Liver (tissue), 3 donors: Measurements from ENCODE around the gene FAU.

Experiments
- CTCF ChIP-seq: fragments of 150-350 bp; IDR thresholded peaks from 2 replicates; pipeline ENCODE4 v1.5.1; 2017; ENCODE audit warnings: improper control_type of control experiment, low read depth, low read length; ENCODE audit not compliant: missing input control
- EGR1 ChIP-seq, 2 donors: IDR thresholded peaks; 2 replicates each; pipeline ENCODE4 v1.6.1; 2016 to 2018; ENCODE audit warnings: antibody characterized with exemption in 2 of 2, low read depth in 2 of 2
- FOXA1 ChIP-seq: IDR thresholded peaks from 2 replicates; pipeline ENCODE4 v1.6.1; 2016; ENCODE audit warnings: antibody characterized with exemption
- FOXA2 ChIP-seq: IDR thresholded peaks from 2 replicates; pipeline ENCODE4 v1.6.1; 2016; ENCODE audit warnings: antibody characterized with exemption
- GABPA ChIP-seq, 2 donors: IDR thresholded peaks in 1 of 2; conservative IDR thresholded peaks in 1 of 2; 2 replicates each; pipeline ENCODE4 v1.6.1; 2016; ENCODE audit warnings: antibody characterized with exemption in 2 of 2, mild to moderate bottlenecking in 1 of 2, moderate library complexity in 1 of 2
- JUND ChIP-seq, 2 donors: IDR thresholded peaks; 2 replicates each; pipeline ENCODE4 v1.6.1; 2016; ENCODE audit warnings: antibody characterized with exemption in 2 of 2
- RAD21 ChIP-seq, 2 donors: IDR thresholded peaks; 2 replicates each; pipeline ENCODE4 v1.6.1; 2016; ENCODE audit warnings: antibody characterized with exemption in 2 of 2, mild to moderate bottlenecking in 2 of 2
- RXRA ChIP-seq, 2 donors: IDR thresholded peaks; 2 replicates each; pipeline ENCODE4 v1.6.1; 2017 to 2018; ENCODE audit warnings: antibody characterized with exemption in 2 of 2, mild to moderate bottlenecking in 1 of 2
- SP1 ChIP-seq: IDR thresholded peaks from 2 replicates; pipeline ENCODE4 v1.6.1; 2018; ENCODE audit warnings: antibody characterized with exemption, mild to moderate bottlenecking
- TAF1 ChIP-seq: conservative IDR thresholded peaks from 2 replicates; pipeline ENCODE4 v1.6.1; 2016; ENCODE audit warnings: antibody characterized with exemption, mild to moderate bottlenecking
- YY1 ChIP-seq: IDR thresholded peaks from 2 replicates; pipeline ENCODE4 v1.6.1; 2016; ENCODE audit warnings: antibody characterized with exemption, mild to moderate bottlenecking
- TF ChIP-seq, protein P1 (sequence below): IDR thresholded peaks from 2 replicates; pipeline ENCODE4 v1.6.1; 2016; ENCODE audit warnings: antibody characterized with exemption, mild to moderate bottlenecking
- TF ChIP-seq, protein P2 (sequence below): IDR thresholded peaks from 2 replicates; pipeline ENCODE4 v1.6.1; 2016; ENCODE audit warnings: antibody characterized with exemption
- TF ChIP-seq, protein P3 (sequence below): IDR thresholded peaks from 2 replicates; pipeline ENCODE4 v1.6.1; 2016; ENCODE audit warnings: antibody characterized with exemption
- donor health status: healthy.
- donor health status: healthy.

DNA sequence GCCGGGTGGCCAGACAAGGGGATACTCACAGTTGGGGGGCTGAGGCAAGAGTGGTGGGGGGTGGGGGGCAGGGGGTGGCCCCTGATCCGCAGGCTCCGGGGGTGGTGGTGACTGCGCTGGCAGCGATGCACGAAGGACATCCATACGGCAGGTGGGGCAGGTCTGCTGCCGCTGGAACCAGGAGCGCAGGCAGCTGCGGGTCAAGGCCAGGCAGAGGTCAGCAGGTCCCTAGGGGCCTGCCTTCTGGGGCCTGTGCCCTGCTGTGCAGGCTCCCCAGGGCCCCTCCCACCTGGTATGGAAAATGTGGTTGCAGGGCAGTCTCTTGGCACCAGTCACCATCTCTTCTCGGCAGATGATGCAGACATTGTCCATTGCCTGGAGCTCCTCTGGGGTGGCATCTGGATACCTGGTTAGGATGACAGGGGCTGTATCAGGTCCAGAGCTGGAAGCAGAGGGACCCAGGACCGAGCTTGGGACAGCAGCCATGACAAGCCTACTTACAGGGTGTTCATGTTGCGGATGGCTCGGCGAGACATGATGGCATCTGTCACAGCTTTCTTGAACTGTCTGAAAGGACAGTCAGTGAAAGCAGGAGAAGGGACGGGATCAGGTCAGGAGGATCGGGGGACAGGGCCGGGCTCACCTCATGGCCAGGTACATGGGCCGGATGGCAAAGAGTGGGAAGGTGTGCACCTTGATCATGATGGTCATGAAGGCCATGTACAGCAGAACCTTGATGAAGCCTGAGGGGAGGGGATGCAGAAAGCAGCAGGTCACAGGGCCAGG, 8.9 kb upstream of the FAU start:
- TF ChIP-seq CTCF (no peak), SP1 (no peak), FOXA1 (no peak), EGR1 (IDR thresholded peaks at IDR 0.05; ENCODE audit: low read depth in 2 of 2) (no peak), YY1 (no peak), RXRA (IDR thresholded peaks at IDR 0.05) (no peak), RAD21 (IDR thresholded peaks at IDR 0.05) (no peak), GABPA (IDR thresholded peaks at IDR 0.05 in 1 of 2, conservative IDR thresholded peaks at IDR 0.05 in 1 of 2) (no peak), JUND (IDR thresholded peaks at IDR 0.05) (no peak), FOXA2 (no peak), TAF1 (no peak)
- TF ChIP-seq, protein P1, sequence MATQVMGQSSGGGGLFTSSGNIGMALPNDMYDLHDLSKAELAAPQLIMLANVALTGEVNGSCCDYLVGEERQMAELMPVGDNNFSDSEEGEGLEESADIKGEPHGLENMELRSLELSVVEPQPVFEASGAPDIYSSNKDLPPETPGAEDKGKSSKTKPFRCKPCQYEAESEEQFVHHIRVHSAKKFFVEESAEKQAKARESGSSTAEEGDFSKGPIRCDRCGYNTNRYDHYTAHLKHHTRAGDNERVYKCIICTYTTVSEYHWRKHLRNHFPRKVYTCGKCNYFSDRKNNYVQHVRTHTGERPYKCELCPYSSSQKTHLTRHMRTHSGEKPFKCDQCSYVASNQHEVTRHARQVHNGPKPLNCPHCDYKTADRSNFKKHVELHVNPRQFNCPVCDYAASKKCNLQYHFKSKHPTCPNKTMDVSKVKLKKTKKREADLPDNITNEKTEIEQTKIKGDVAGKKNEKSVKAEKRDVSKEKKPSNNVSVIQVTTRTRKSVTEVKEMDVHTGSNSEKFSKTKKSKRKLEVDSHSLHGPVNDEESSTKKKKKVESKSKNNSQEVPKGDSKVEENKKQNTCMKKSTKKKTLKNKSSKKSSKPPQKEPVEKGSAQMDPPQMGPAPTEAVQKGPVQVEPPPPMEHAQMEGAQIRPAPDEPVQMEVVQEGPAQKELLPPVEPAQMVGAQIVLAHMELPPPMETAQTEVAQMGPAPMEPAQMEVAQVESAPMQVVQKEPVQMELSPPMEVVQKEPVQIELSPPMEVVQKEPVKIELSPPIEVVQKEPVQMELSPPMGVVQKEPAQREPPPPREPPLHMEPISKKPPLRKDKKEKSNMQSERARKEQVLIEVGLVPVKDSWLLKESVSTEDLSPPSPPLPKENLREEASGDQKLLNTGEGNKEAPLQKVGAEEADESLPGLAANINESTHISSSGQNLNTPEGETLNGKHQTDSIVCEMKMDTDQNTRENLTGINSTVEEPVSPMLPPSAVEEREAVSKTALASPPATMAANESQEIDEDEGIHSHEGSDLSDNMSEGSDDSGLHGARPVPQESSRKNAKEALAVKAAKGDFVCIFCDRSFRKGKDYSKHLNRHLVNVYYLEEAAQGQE, result no peak
- TF ChIP-seq, protein P2, sequence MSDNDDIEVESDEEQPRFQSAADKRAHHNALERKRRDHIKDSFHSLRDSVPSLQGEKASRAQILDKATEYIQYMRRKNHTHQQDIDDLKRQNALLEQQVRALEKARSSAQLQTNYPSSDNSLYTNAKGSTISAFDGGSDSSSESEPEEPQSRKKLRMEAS, result no peak
- TF ChIP-seq, protein P3, sequence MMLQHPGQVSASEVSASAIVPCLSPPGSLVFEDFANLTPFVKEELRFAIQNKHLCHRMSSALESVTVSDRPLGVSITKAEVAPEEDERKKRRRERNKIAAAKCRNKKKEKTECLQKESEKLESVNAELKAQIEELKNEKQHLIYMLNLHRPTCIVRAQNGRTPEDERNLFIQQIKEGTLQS, result no peak
